Astrocyte (in vitro differentiated cells and primary cell): ENCODE measurements around the gene GALNT2. TPM values are rescaled to one million over a fixed set of nuclear protein-coding genes. Genes with fewer than 3 reads are reported as not detected.

Experiments used
- DNase-seq: peaks from one replicate; pipeline ENCODE4 v3.0.0-alpha.2; 2010; ENCODE audit warnings: low read depth
- FAIRE-seq: peaks from 2 replicates; lab custom pipeline; 2011; peaks lifted over from hg19 to GRCh38; lab: Jason Lieb, UNC
- H2AFZ ChIP-seq: 2 replicates; pipeline ENCODE4 v1.6.0; 2012; ENCODE audit warnings: low read depth, low read length, inconsistent platforms
- H3K27ac ChIP-seq: 2 replicates; pipeline ENCODE4 v1.5.1; 2011; ENCODE audit warnings: low read depth, low read length, inconsistent platforms
- H3K27me3 ChIP-seq: 2 replicates; pipeline ENCODE4 v1.6.0; 2011; ENCODE audit warnings: low read length, inconsistent platforms; ENCODE audit not compliant: insufficient read depth
- H3K36me3 ChIP-seq: 2 replicates; pipeline ENCODE4 v1.5.1; 2011; ENCODE audit warnings: low read length, inconsistent platforms; ENCODE audit not compliant: insufficient read depth
- H3K4me1 ChIP-seq: 2 replicates; pipeline ENCODE4 v1.5.1; 2011; ENCODE audit warnings: low read length, inconsistent platforms; ENCODE audit not compliant: insufficient read depth
- H3K4me2 ChIP-seq: 2 replicates; pipeline ENCODE4 v1.6.0; 2012; ENCODE audit warnings: low read length, inconsistent platforms
- H3K4me3 ChIP-seq: 2 replicates; pipeline ENCODE4 v1.5.1; 2011; ENCODE audit warnings: low read depth, mild to moderate bottlenecking, low read length, inconsistent platforms; ENCODE audit not compliant: insufficient read depth
- H3K79me2 ChIP-seq: 2 replicates; pipeline ENCODE4 v1.6.0; 2012; ENCODE audit warnings: mild to moderate bottlenecking, low read length, inconsistent platforms; ENCODE audit not compliant: insufficient read depth
- H3K9ac ChIP-seq: 2 replicates; pipeline ENCODE4 v1.6.0; 2012; ENCODE audit warnings: mild to moderate bottlenecking, low read length, inconsistent platforms
- H3K9me3 ChIP-seq: 2 replicates; pipeline ENCODE4 v1.5.1; 2012; ENCODE audit warnings: low read depth, mild to moderate bottlenecking, low read length, inconsistent platforms; ENCODE audit not compliant: insufficient read depth
- H4K20me1 ChIP-seq: 2 replicates; pipeline ENCODE4 v1.6.0; 2012; ENCODE audit warnings: low read length, inconsistent platforms; ENCODE audit not compliant: insufficient read depth
- H3K27ac Mint-ChIP-seq: one replicate; pipeline ENCODE4 v1.8.0; 2021; ENCODE audit warnings: mild to moderate bottlenecking, mixed read lengths; ENCODE audit not compliant: unreplicated experiment
- H3K27me3 Mint-ChIP-seq: one replicate; pipeline ENCODE4 v1.8.0; 2021; ENCODE audit warnings: low read depth, mixed read lengths; ENCODE audit not compliant: unreplicated experiment
- H3K36me3 Mint-ChIP-seq: one replicate; pipeline ENCODE4 v1.8.0; 2021; ENCODE audit warnings: low read depth, mixed read lengths; ENCODE audit not compliant: unreplicated experiment
- H3K4me1 Mint-ChIP-seq: one replicate; pipeline ENCODE4 v1.8.0; 2021; ENCODE audit warnings: low read depth, mixed read lengths; ENCODE audit not compliant: unreplicated experiment
- H3K4me3 Mint-ChIP-seq: one replicate; pipeline ENCODE4 v1.8.0; 2021; ENCODE audit warnings: mild to moderate bottlenecking, moderate library complexity, mixed read lengths; ENCODE audit not compliant: unreplicated experiment
- H3K9me3 Mint-ChIP-seq: one replicate; pipeline ENCODE4 v1.8.0; 2021; ENCODE audit warnings: mild to moderate bottlenecking, mixed read lengths; ENCODE audit not compliant: unreplicated experiment
- CTCF ChIP-seq: IDR thresholded peaks from 2 replicates; pipeline ENCODE4 v1.5.1; 2011; ENCODE audit warnings: low read depth, mild to moderate bottlenecking, inconsistent platforms, low read length, moderate library complexity; ENCODE audit not compliant: insufficient read depth
- EZH2 ChIP-seq: IDR thresholded peaks from 2 replicates; pipeline ENCODE4 v1.6.1; 2012; ENCODE audit warnings: mild to moderate bottlenecking, low read length, inconsistent platforms; ENCODE audit not compliant: insufficient read depth
- total RNA-seq: library from RNA; stranded (reverse); gene quantifications from 2 replicates; pipeline ENCODE4 v1.2.1, GENCODE V29; 2021

Gene GALNT2
- total RNA-seq, 1 donor from 2014 or later, result 507 TPM

- FAIRE-seq (no peak), DNase-seq (no peak)
- Mint-ChIP-seq H3K4me1 (peaks cover 72% of the 10 kb centered on the region), H3K36me3 (peaks cover 35% of the 10 kb centered on the region), H3K9me3 (no peaks in the 10 kb centered on the region), H3K27ac (peak overlapping the region; percentile 42), H3K4me3 (no peak overlapping the region), H3K27me3 (no peaks in the 10 kb centered on the region)
- no peak overlapping the region for H3K9ac ChIP-seq
- no peaks in the 10 kb centered on the region for H3K9me3 ChIP-seq
- TF ChIP-seq CTCF (no peak), EZH2 (no peak)
- no peak overlapping the region for H3K4me3 ChIP-seq
- peaks cover 15% of the 10 kb centered on the region for H3K4me1 ChIP-seq
- no peaks in the 10 kb centered on the region for H3K36me3 ChIP-seq
- H3K4me2 ChIP-seq, result no peak overlapping the region
- H3K27me3 ChIP-seq, result no peaks in the 10 kb centered on the region
- peaks cover 68% of the 10 kb centered on the region for H4K20me1 ChIP-seq
- peaks cover 95% of the 10 kb centered on the region for H3K79me2 ChIP-seq
- H3K27ac ChIP-seq, result no peak overlapping the region
- H2AFZ ChIP-seq, result no peak overlapping the region
Observed at GRCh38 chr1:230119340-230119739, 52.3 kb downstream of the GALNT2 start.

- FAIRE-seq (no peak), DNase-seq (no peak)
- Histone ChIP-seq H3K27me3 (no peaks in the 10 kb centered on the region), H3K36me3 (no peaks in the 10 kb centered on the region), H3K9ac (no peak overlapping the region), H3K27ac (no peak overlapping the region), H3K9me3 (no peaks in the 10 kb centered on the region), H2AFZ (no peak overlapping the region), H3K4me1 (peaks cover 22% of the 10 kb centered on the region), H4K20me1 (peaks cover 78% of the 10 kb centered on the region), H3K4me3 (no peak overlapping the region), H3K4me2 (no peak overlapping the region), H3K79me2 (peaks cover 97% of the 10 kb centered on the region)
- Mint-ChIP-seq H3K9me3 (no peaks in the 10 kb centered on the region), H3K4me3 (peak overlapping the region; percentile 1), H3K36me3 (peaks cover 32% of the 10 kb centered on the region), H3K27ac (peak overlapping the region; percentile 78), H3K27me3 (no peaks in the 10 kb centered on the region), H3K4me1 (peaks cover 78% of the 10 kb centered on the region)
- no peak for TF ChIP-seq CTCF
Observed at GRCh38 chr1:230120289-230120920, 53.4 kb downstream of the GALNT2 start.

GRCh38 chr1:230120921-230121381 is 53.9 kb downstream of the GALNT2 start:
- peaks cover 32% of the 10 kb centered on the region for H3K36me3 Mint-ChIP-seq
- FAIRE-seq (no peak), DNase-seq (no peak)
- TF ChIP-seq EZH2 (no peak), CTCF (peak; percentile 57)
- H3K27ac Mint-ChIP-seq, result peak overlapping the region; percentile 78
- Histone ChIP-seq H3K79me2 (peaks cover 97% of the 10 kb centered on the region), H3K4me3 (no peak overlapping the region), H3K27ac (no peak overlapping the region), H3K4me1 (peaks cover 27% of the 10 kb centered on the region), H3K9ac (no peak overlapping the region), H3K36me3 (no peaks in the 10 kb centered on the region), H4K20me1 (peaks cover 84% of the 10 kb centered on the region), H2AFZ (no peak overlapping the region), H3K4me2 (no peak overlapping the region), H3K27me3 (no peaks in the 10 kb centered on the region), H3K9me3 (no peaks in the 10 kb centered on the region)
- no peak overlapping the region for H3K4me3 Mint-ChIP-seq
- no peaks in the 10 kb centered on the region for H3K9me3 Mint-ChIP-seq
- H3K4me1 Mint-ChIP-seq, result peaks cover 79% of the 10 kb centered on the region
- H3K27me3 Mint-ChIP-seq, result no peaks in the 10 kb centered on the region
